Adipose tissue (tissue), 3 donors: Measurements from ENCODE around the gene KCNMA1. TPM values are rescaled to one million over a fixed set of nuclear protein-coding genes. Genes with fewer than 3 reads are reported as not detected.
"Not testable (repeated sequence)": the region's sequence is repeated elsewhere in the genome, so short reads cannot be mapped to it uniquely, and the experiment has no call there.

Experiments
- H3K27ac ChIP-seq: one replicate; pipeline ENCODE4 v1.5.1; 2013; ENCODE audit warnings: low read depth, low read length
- WGBS, 3 donors: extraction: QIAGEN DNeasy Blood & Tissue Kit; methylation state at CpG; one replicate each; pipeline ENCODE4 v1.1.7; 2013; 5-methylcytosine and 5-hydroxymethylcytosine counted together
- polyA plus RNA-seq, 3 donors: library from polyadenylated mRNA; stranded (reverse); fragments of 200-250 nt; gene quantifications; one replicate each; pipeline ENCODE4 v1.2.3, GENCODE V29; 2013
- donor health status: healthy with polysubstance abuse.
- donor health status: Bipolar disorder and iron deficiency.
- donor health status: healthy.

KCNMA1 gene
- polyA plus RNA-seq, 3 donors: 2.5 to 5.1 (median 3.8) TPM

GRCh38 chr10:77594471-77594783, 43.2 kb downstream of the KCNMA1 start:
- no peak overlapping the region for H3K27ac ChIP-seq
- 72 to 93% (median 76%) methylated on average over 4 of the region's 4 CpGs for WGBS, 3 donors

GRCh38 chr10:77593771-77594470, 43.7 kb downstream of the KCNMA1 start:
- H3K27ac ChIP-seq: no peak overlapping the region
- 74 to 92% (median 78%) methylated on average over 7 of the region's 7 CpGs for WGBS, 3 donors

GRCh38 chr10:77592946-77593636, 44.5 kb downstream of the KCNMA1 start:
- WGBS, 3 donors: 77 to 81% (median 78%) methylated on average over 5 of the region's 5 CpGs
- H3K27ac ChIP-seq: no peak overlapping the region

GRCh38 chr10:77592510-77592909, 45.1 kb downstream of the KCNMA1 start:
- H3K27ac ChIP-seq: no peak overlapping the region
- WGBS, 3 donors: 63 to 86% (median 81%) methylated on average over 4 of the region's 4 CpGs

GRCh38 chr10:77591238-77591880, 46.2 kb downstream of the KCNMA1 start:
- WGBS, 3 donors: 75 to 97% (median 95%) methylated on average over 3 of the region's 3 CpGs
- no peak overlapping the region for H3K27ac ChIP-seq

GRCh38 chr10:77590344-77591237, 47.0 kb downstream of the KCNMA1 start:
- no peak overlapping the region for H3K27ac ChIP-seq
- 73 to 92% (median 91%) methylated on average over 31 to 32 of the region's 32 CpGs for WGBS, 3 donors

- not testable (repeated sequence) for H3K27ac ChIP-seq
- WGBS, 3 donors: 71 to 96% (median 94%) methylated on average over 8 of the region's 8 CpGs
Observed at GRCh38 chr10:77589703-77590102, 47.9 kb downstream of the KCNMA1 start.

- 85 to 92% (median 88%) methylated on average over 7 of the region's 7 CpGs for WGBS, 3 donors
- no peak overlapping the region for H3K27ac ChIP-seq
Observed at GRCh38 chr10:77588886-77589285, 48.7 kb downstream of the KCNMA1 start.

- H3K27ac ChIP-seq: no peak overlapping the region
- 78 to 97% (median 94%) methylated on average over 3 of the region's 3 CpGs for WGBS, 3 donors
Observed at GRCh38 chr10:77587416-77587790, 50.2 kb downstream of the KCNMA1 start.

GRCh38 chr10:77586719-77587415, 50.7 kb downstream of the KCNMA1 start:
- 64 to 80% (median 66%) methylated on average over 7 of the region's 7 CpGs for WGBS, 3 donors
- H3K27ac ChIP-seq: no peak overlapping the region

- H3K27ac ChIP-seq: no peak overlapping the region
- 73 to 92% (median 88%) methylated on average over 6 of the region's 6 CpGs for WGBS, 3 donors
Observed at GRCh38 chr10:77584938-77585337, 52.7 kb downstream of the KCNMA1 start.

GRCh38 chr10:77583527-77583926, 54.1 kb downstream of the KCNMA1 start:
- H3K27ac ChIP-seq: no peak overlapping the region

GRCh38 chr10:77582710-77583115, 54.9 kb downstream of the KCNMA1 start:
- 42 to 84% (median 74%) methylated on average over 4 of the region's 4 CpGs for WGBS, 3 donors

GRCh38 chr10:77581738-77582137, 55.9 kb downstream of the KCNMA1 start:
- no peak overlapping the region for H3K27ac ChIP-seq
- WGBS, 3 donors: 65 to 87% (median 85%) methylated on average over 4 of the region's 4 CpGs

More at GRCh38 chr10:77582710-77583115, 54.9 kb downstream of the KCNMA1 start:
- H3K27ac ChIP-seq: no peak overlapping the region

- 56 to 88% (median 86%) methylated on average over 2 of the region's 2 CpGs for WGBS, 3 donors
Observed at GRCh38 chr10:77580482-77580881, 57.1 kb downstream of the KCNMA1 start.

GRCh38 chr10:77578583-77579227, 58.9 kb downstream of the KCNMA1 start:
- 67 to 84% (median 75%) methylated on average over 7 of the region's 7 CpGs for WGBS, 3 donors
- no peak overlapping the region for H3K27ac ChIP-seq

More at GRCh38 chr10:77580482-77580881, 57.1 kb downstream of the KCNMA1 start:
- H3K27ac ChIP-seq: no peak overlapping the region

- H3K27ac ChIP-seq: no peak overlapping the region
- 45 to 80% (median 75%) methylated on average over 1 of the region's 1 CpG for WGBS, 3 donors
Observed at GRCh38 chr10:77577666-77578229, 59.9 kb downstream of the KCNMA1 start.
